Cardiac fibroblast (primary cell): ENCODE data around the gene UBLCP1.
A peak's percentile ranks its signal among the peaks of the same experiment; 100 is the strongest.

Experiments
- DNase-seq, 2 donors: peaks; one replicate each; pipeline versions ENCODE4 v3.0.0 to v3.0.0-alpha.2; 2010; ENCODE audit warnings: low read depth in 2 of 2
- H3K4me3 ChIP-seq, 2 donors: replicated peaks in 1 of 2; 1 replicate in 1 of 2; 2 replicates in 1 of 2; pipeline ENCODE4 v1.5.1; 2011; ENCODE audit warnings: low read depth in 2 of 2, low read length in 2 of 2, mild to moderate bottlenecking in 2 of 2, moderate library complexity in 1 of 2
- CTCF ChIP-seq: IDR thresholded peaks from one replicate; pipeline ENCODE4 v1.5.1; 2011; ENCODE audit warnings: low read depth, mild to moderate bottlenecking, low read length, inconsistent platforms

Gene UBLCP1

GRCh38 chr5:159262859-159263568, at the start of gene UBLCP1:
TSS of gene UBLCP1 (plus strand) at chr5:159263290. CDS start at chr5:159268916, 5,626 bp downstream.
- peak; percentile 80 for DNase-seq
- H3K4me3 ChIP-seq = peak within 1 kb of the TSS; percentile 85 to 99
- TF ChIP-seq CTCF = no peak

GRCh38 chr5:159214486-159215271, 48.4 kb upstream of the UBLCP1 start:
- no peak for DNase-seq
- no peak for TF ChIP-seq CTCF
- H3K4me3 ChIP-seq = no peak overlapping the region

GRCh38 chr5:159215886-159216285, 47.2 kb upstream of the UBLCP1 start:
- H3K4me3 ChIP-seq = no peak overlapping the region
- DNase-seq = no peak
- TF ChIP-seq CTCF = no peak

- no peak for DNase-seq
- no peak overlapping the region for H3K4me3 ChIP-seq
These were observed 46.6 kb upstream of the UBLCP1 start for GRCh38 chr5:159216454-159216853.

GRCh38 chr5:159217236-159217635, 45.9 kb upstream of the UBLCP1 start:
- no peak overlapping the region for H3K4me3 ChIP-seq
- no peak for TF ChIP-seq CTCF
- DNase-seq = no peak

More at GRCh38 chr5:159216454-159216853, 46.6 kb upstream of the UBLCP1 start:
- no peak for TF ChIP-seq CTCF

GRCh38 chr5:159218595-159219023, 44.5 kb upstream of the UBLCP1 start:
- H3K4me3 ChIP-seq = no peak overlapping the region
- no peak for TF ChIP-seq CTCF
- peak; percentile 21 to 36 for DNase-seq
